Right renal pelvis (tissue), 4 donors: Measurements from ENCODE around the gene NFKBIZ. TPM values are rescaled to one million over a fixed set of nuclear protein-coding genes. Genes with fewer than 3 reads are reported as not detected.
"Not testable (repeated sequence)": the region's sequence is repeated elsewhere in the genome, so short reads cannot be mapped to it uniquely, and the experiment has no call there.

Source experiments
- DNase-seq, 4 donors: peaks; one replicate each; pipeline ENCODE4 v3.0.0-alpha.2; 2013; ENCODE audit warnings: low read depth in 4 of 4, low spot score in 3 of 4, missing footprints in 1 of 4
- polyA plus RNA-seq, 4 donors: library from polyadenylated mRNA; unstranded; fragments of 120-200 nt; gene quantifications; one replicate each; pipeline ENCODE4 v1.2.1, GENCODE V29; 2013; ENCODE audit not compliant: insufficient read length in 4 of 4

NFKBIZ gene
- polyA plus RNA-seq, 4 donors = 3.9 to 10.9 (median 7.7) TPM

DNA sequence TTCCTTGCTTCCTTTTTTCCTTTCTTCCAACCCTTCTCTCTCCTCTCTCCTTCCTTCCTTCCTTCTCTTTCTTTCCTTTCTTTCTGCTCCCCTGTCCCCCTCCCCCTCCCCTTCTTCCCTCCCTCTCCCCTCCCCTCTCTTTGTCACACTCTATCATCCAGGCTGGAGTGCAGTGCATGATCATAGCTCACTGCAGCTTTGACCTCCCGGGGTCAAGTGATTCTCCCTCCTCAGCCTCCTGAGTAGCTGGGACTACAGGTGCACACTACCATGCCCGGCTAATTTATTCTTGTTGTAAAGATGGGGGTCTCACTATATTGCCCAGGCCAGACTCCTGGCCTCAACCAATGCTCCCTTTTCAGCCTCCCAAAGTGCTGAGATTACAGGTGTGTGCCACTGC is 18.7 kb downstream of the NFKBIZ start:
- DNase-seq = no peak

GRCh38 chr3:101868534-101869464 is 19.5 kb downstream of the NFKBIZ start:
- DNase-seq = no peak

GRCh38 chr3:101870138-101870537 is 20.8 kb downstream of the NFKBIZ start:
- no peak for DNase-seq

DNA sequence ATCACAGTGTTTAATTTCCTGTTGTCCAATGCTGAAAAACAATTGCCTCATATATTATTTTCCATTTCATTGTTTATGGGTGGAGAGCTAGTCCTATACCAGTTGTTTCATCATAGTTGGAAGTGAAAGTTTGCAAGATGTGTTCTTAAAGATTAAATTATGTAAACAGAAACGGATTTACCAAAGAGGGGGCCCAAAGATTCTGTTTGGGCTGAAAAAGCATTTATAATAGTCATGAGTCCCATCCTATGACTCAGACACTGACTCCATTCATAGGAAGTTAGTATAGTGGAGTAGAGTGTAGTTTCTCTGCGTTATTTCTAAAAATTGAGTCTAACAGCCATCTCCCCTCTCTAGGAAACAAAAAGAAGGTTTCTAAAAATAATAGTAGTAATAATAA is 24.3 kb downstream of the NFKBIZ start:
- no peak for DNase-seq

GRCh38 chr3:101876142-101876541 is 26.8 kb downstream of the NFKBIZ start:
- DNase-seq = no peak

- no peak for DNase-seq
These were observed 29.3 kb downstream of the NFKBIZ start for GRCh38 chr3:101878589-101878988.

DNA sequence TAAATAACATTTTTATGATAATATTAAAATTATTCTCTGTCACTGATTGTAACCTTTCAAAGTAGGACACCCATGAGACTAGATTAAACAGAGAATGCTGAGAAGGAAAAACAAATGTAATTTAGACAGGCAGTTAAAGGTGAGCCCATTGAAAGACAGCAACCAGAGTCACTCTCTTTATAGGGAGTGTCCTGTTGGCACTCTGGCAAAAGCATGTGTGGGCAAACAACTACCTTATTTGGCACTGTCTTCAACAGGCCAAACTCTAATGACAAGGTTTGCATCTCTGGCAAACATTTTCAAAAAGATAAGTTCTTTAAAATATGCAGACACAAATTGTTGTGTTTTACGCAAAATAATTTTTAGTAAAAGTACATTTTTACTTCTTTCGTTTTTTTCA is 29.8 kb downstream of the NFKBIZ start:
- no peak for DNase-seq

DNA sequence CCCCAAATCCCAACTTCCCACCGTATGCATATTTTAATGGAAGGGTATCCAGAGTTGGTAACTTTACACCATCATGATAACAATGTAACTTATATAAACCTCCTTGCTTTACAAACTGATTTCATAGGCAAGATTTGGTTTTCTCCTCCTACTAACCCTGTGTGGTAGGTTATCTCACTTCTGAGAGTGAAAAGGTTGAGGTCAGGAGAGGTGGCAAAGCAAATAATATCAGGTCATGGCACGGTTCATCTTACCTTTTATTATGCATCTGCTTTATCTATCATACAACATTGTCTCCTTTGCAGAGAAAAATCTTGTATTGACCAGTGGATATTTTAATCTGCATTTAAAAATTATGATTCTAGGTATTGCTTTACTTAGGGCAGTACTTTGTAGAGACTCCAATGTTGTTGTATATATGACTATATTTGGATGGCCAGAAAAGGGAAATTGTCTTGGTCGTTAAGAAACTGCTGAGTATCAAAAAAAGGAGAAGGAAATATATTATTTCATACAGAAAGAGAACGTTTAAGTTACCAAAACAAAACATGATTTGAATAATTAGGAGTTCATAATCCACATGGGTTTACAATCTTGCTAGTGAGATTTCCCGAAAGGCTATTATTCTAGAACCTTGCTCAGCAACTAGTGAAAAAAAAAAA is 30.4 kb downstream of the NFKBIZ start:
- no peak for DNase-seq

GRCh38 chr3:101884776-101885175 is 35.5 kb downstream of the NFKBIZ start:
- no peak for DNase-seq

GRCh38 chr3:101885584-101885983 is 36.3 kb downstream of the NFKBIZ start:
- DNase-seq = not testable (repeated sequence)

- DNase-seq = no peak
These were observed 37.3 kb downstream of the NFKBIZ start for GRCh38 chr3:101886626-101887025.

DNA sequence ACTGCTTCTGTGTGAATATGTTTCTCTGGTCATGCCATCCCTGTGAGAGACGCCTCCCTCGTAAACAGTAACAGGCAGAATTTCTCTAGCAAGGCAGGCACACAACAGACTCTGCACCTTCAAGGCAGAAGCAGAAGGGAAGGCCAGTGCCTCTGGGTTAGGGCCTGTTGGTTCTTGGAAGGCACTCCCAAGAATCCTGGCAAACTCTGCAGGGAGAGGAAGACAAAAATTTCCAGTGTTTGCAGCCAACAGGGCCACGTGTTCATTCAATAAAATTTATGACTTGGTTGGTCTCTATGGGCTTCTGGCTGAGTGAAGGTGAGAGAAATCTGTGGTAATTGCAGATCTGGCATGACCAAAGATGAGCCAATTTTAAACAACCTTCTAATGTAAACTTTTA is 39.3 kb downstream of the NFKBIZ start:
- DNase-seq = no peak

GRCh38 chr3:101890716-101891115 is 41.4 kb downstream of the NFKBIZ start:
- DNase-seq = no peak

GRCh38 chr3:101892648-101893047 is 43.3 kb downstream of the NFKBIZ start:
- DNase-seq = no peak

GRCh38 chr3:101896083-101896757 is 46.9 kb downstream of the NFKBIZ start:
- no peak for DNase-seq

GRCh38 chr3:101897013-101897412 is 47.7 kb downstream of the NFKBIZ start:
- DNase-seq = no peak

GRCh38 chr3:101898039-101898438 is 48.7 kb downstream of the NFKBIZ start:
- no peak for DNase-seq

DNA sequence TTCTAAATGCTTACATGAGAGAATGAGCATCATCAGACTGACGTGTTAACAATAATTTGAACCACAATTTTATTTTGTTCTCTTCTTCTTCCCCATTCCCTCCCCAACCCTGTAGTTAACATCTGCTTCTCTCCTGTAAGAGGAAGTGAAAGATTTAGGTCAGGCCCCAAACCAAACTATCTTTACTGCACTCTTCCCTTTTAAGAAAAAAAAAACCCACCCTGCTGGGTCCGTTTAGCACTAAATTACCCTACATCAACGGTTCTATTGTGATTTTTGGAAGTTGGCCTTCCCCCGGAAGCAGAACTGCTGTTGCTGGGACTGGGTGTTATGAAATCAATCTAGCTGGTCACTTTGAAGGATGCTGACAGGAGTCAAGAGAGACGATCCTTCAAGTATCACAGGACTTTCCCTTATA is 49.4 kb downstream of the NFKBIZ start:
- DNase-seq = no peak

DNA sequence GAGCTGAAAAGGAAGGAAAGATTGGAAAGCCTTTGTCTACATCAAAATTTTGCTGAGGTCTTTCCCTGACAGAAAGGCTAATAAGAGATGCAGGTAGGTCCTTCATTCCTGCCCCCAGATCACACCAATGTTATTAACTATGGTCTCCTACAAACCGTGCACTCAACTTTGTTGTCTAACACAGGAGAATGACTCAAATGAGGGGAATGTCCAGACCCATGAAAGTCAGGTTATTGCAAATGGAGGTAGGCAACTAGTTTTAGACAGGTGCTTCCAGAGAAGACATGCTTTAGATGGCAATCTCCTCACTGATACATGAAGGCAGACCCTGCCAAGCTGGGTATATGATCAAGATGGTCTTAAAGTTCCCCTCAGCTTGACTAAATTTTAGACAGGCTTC is 51.0 kb downstream of the NFKBIZ start:
- no peak for DNase-seq

- no peak for DNase-seq
These were observed 51.4 kb downstream of the NFKBIZ start for GRCh38 chr3:101900736-101901135.

- DNase-seq = no peak
These were observed 52.7 kb downstream of the NFKBIZ start for GRCh38 chr3:101902041-101902440.
